GM12801 (cell line): ENCODE measurements around the gene UBASH3B.

Source experiments
- TF ChIP-seq, protein P1 (sequence below): IDR thresholded peaks from one replicate; pipeline ENCODE4 v1.5.1; 2011; ENCODE audit warnings: control low read depth; ENCODE audit not compliant: insufficient read length; ENCODE audit errors: extremely low read depth

UBASH3B gene

DNA sequence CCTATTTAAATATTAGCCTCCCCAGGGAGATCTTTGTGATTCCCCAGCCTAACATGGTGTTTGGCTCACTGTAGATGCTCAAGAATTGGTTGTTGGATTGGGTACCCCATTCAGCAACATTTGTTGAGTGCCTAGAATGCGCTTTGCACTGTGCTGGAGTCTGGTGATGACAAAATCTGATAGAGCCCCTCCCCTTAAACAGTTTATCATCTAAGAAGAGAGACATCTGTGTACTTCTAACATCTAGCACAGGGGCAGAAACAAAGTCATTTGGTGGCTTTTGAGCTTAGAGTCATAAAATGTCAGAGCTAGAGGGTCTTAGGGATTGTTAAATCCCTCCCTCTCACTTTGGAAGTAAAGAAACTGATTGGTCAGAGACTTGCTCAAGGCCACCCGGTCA lies 73.0 kb downstream of the UBASH3B start:
- TF ChIP-seq, protein P1, sequence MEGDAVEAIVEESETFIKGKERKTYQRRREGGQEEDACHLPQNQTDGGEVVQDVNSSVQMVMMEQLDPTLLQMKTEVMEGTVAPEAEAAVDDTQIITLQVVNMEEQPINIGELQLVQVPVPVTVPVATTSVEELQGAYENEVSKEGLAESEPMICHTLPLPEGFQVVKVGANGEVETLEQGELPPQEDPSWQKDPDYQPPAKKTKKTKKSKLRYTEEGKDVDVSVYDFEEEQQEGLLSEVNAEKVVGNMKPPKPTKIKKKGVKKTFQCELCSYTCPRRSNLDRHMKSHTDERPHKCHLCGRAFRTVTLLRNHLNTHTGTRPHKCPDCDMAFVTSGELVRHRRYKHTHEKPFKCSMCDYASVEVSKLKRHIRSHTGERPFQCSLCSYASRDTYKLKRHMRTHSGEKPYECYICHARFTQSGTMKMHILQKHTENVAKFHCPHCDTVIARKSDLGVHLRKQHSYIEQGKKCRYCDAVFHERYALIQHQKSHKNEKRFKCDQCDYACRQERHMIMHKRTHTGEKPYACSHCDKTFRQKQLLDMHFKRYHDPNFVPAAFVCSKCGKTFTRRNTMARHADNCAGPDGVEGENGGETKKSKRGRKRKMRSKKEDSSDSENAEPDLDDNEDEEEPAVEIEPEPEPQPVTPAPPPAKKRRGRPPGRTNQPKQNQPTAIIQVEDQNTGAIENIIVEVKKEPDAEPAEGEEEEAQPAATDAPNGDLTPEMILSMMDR = no peak

DNA sequence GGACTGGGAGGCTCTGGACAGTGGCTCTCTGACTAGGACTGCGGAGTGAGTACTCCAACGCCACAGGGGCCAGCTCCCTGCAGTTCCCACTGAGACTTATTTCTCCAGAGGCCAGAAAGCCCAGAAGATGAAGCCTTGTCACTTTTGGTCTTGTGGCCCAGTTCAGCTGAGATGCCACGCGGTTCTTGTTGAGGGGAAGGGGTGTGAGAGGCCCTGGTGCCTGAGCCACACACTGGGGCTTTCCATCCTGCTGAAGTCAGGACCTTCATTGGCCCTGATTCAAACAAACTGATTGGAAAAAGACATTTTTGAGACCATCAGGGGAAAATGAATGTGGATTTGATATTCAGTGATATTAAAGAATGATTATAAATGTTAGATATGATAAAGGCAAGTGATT lies 73.6 kb downstream of the UBASH3B start:
- TF ChIP-seq, protein P1 = no peak

DNA sequence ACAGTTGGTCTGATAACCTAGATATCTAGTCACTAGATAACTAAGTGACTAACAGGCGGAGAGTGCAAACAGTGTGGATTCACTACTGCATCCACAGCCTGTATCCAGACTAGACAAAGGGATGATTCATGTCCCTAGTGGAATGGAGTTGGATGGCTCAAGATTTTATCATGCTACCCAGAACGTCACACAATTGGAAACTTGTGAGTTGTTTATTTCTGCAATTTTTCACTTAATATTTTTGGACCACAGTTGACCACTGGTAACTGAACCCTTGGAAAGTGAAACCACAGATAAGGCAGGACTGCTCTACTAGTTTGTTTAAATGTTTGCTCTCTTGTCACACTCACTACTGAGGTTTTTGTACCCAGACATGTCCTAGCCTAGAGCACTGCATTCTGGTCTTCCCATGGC lies 76.0 kb downstream of the UBASH3B start:
- TF ChIP-seq, protein P1 = no peak

DNA sequence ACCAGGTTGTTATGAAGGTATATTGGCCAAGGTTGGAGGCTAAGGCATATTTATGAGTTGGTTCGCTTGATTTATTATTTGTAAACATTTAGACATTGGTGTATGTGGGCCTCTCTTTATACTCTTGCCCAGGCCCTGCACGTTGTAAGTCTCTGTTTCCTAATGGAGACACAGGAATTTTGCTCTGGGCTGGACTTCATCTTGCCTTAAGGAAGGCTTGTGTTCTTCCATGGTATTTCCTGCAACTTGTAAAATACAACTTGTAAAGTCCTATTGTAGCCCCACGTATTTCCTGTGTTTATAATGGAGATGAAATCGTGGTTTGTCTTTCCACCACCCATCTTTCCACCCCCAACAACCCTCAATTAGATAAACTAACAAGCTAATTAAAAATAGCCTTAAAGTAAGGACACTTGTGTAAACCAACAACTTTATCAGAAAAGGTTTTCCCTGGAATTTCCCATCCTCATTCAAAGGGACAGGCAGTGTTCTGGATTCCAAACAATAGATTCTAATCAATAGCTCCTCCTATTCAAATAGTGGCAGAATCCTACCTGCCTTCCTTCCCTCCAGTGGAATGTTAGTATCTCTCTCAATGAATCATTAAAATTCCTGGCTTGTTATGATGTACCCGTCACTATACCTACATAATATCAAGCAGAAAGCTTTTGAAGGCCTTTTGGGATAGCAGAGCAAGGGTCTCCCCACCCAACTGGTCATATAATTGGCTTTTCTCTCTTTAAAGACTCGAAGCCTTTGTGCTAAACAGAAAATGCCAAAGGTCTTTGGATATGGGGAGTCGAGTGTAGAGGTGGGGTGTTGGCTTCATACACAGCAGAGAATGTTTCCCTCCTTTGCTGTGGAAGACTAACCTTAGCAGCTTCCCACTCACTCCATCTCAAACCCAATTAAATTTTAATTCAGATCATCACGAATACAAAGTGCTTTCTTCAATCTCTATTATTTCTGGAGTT lies 77.1 kb downstream of the UBASH3B start:
- TF ChIP-seq, protein P1 = no peak

DNA sequence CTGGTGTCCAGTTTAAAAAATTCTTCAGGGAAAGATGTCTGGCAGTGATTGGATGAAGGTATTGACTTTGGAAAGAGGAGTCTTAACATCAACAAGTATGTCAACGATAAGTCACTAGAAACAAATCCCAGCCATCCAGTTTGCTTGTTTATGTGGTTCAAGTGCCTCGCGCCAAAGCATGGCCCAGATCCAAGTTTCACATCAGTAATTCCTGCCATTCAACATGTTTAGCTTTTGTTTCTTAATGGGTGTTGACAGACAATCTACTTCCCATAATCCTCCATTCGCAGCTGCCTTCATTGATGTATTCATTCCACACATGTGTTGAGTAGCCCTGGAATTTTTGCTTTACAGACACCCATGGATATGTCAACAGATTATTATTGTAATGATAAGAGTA lies 77.8 kb downstream of the UBASH3B start:
- TF ChIP-seq, protein P1 = no peak

DNA sequence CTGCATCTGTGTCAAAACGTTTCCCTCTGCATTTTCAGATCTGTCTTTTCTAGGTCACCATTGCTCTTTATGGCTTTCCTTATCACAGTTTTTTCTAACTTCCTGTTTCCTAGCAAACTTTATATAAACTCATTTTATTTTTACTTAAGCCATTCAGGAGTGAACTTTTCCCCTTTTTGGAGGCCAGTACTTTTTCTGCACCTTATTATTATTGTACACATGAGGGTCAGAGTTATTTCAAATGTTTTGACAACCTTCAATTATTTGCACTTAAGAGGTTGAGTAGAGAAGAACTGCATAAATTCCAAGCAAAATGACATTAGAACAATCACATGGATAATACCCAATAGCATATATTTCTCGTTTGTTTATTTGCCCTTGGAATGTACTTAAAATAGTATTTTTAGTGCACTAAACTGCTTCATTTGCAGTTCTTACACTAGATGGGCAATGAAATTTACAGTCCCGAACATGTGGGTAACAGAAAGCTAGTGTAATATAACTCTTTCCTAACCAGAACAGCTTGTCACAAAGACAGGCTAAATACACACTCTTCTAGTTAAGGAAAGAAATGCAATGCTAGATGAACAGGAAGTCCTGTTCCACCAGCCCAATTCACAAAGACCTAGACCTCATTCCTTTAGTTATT lies 79.5 kb downstream of the UBASH3B start:
- TF ChIP-seq, protein P1 = no peak

DNA sequence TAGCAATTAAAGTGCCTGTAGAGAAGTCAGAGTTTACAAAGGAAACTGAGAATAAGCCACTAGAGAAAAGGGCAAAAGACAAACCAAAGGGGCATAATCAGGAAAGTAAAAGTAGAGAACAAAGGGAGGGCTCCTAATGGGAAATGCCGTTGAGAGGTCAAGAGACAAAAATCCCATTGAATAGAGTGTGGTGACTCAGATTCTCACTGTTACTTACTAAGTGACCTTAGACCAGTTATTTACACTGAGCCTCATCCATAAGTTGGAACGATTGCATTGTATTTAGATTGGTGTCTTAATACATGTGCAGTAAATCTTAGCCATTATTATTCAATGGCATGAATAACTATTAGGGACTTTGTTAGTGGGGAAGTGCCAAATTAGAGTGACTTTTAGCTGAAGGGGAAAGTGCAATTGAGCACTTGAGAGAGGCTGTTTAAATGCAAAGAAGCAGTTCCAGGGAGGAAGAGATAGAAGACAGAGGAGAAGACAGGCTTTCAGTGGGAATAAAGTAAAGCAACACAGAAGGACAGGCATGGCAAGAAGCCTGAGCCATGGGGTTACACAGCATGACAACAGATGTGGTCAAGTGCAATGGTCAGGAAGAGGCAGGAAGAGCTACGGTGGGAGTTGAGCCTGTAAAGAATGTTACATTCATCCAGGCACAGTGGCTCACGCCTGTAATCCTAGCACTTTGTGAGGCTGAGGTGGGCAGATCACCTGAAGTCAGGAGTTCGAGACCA lies 82.6 kb downstream of the UBASH3B start:
- TF ChIP-seq, protein P1 = no peak
